DND-41 (cell line): ENCODE measurements around the gene TRIM21.
A peak's percentile ranks its signal among the peaks of the same experiment; 100 is the strongest.

Experiments used
- ATAC-seq: fragments of 200-7000 bp; cut with Tn5 transposase; 3 replicates; pipeline ENCODE4 v1.9.1; 2021; ENCODE audit warnings: low read depth; ENCODE audit not compliant: insufficient read depth
- DNase-seq: peaks from one replicate; pipeline ENCODE4 v3.0.0-alpha.2; 2020
- H2AFZ ChIP-seq: 2 replicates; pipeline ENCODE4 v1.6.0; 2012; ENCODE audit warnings: low read depth, low read length
- H3K27ac ChIP-seq: 2 replicates; pipeline ENCODE4 v1.5.1; 2012; ENCODE audit warnings: low read length, inconsistent platforms
- H3K27me3 ChIP-seq: fragments of 200-600 bp; sonication (generic); 2 replicates; pipeline ENCODE4 v1.6.0; 2012; ENCODE audit warnings: low read length, mild to moderate bottlenecking, inconsistent platforms; ENCODE audit not compliant: insufficient read depth, poor library complexity
- H3K36me3 ChIP-seq: 2 replicates; pipeline ENCODE4 v1.5.1; 2012; ENCODE audit warnings: low read length, inconsistent platforms; ENCODE audit not compliant: insufficient read depth
- H3K4me1 ChIP-seq: 2 replicates; pipeline ENCODE4 v1.5.1; 2012; ENCODE audit warnings: mild to moderate bottlenecking, low read length; ENCODE audit not compliant: insufficient read depth
- H3K4me2 ChIP-seq: 2 replicates; pipeline ENCODE4 v1.6.0; 2012; ENCODE audit warnings: mild to moderate bottlenecking, moderate library complexity, low read length, inconsistent platforms; ENCODE audit not compliant: insufficient read depth
- H3K4me3 ChIP-seq, 2 experiments: fragments of 200-600 bp in 1 of 2; shearing (Covaris generic) in 1 of 2; 2 replicates each; pipeline ENCODE4 v1.5.1; 2012 to 2016; ENCODE audit warnings: inconsistent platforms in 2 of 2, low read length in 2 of 2, mild to moderate bottlenecking in 2 of 2, low read depth in 1 of 2, moderate library complexity in 1 of 2
- H3K79me2 ChIP-seq: 2 replicates; pipeline ENCODE4 v1.6.0; 2012; ENCODE audit warnings: low read length, inconsistent platforms; ENCODE audit not compliant: insufficient read depth
- H3K9ac ChIP-seq: 2 replicates; pipeline ENCODE4 v1.6.0; 2012; ENCODE audit warnings: low read depth, mild to moderate bottlenecking, inconsistent platforms, low read length, moderate library complexity
- H3K9me3 ChIP-seq: 2 replicates; pipeline ENCODE4 v1.5.1; 2012; ENCODE audit warnings: low read length, moderate library complexity, mild to moderate bottlenecking, inconsistent platforms; ENCODE audit not compliant: insufficient read depth, severe bottlenecking
- H4K20me1 ChIP-seq: 2 replicates; pipeline ENCODE4 v1.6.0; 2012; ENCODE audit warnings: low read length; ENCODE audit not compliant: insufficient read depth
- CTCF ChIP-seq: IDR thresholded peaks from 2 replicates; pipeline ENCODE4 v1.5.1; 2012; ENCODE audit warnings: borderline replicate concordance, low read length, moderate library complexity, mild to moderate bottlenecking; ENCODE audit not compliant: poor library complexity, severe bottlenecking; ENCODE audit errors: extremely low read depth
- EZH2 ChIP-seq: IDR thresholded peaks from 3 replicates; pipeline ENCODE4 v1.6.1; 2012; ENCODE audit warnings: borderline replicate concordance, low read depth, mild to moderate bottlenecking, moderate library complexity, low read length, inconsistent platforms; ENCODE audit not compliant: severe bottlenecking

The TRIM21 gene

GRCh38 chr11:4393209-4393857 lies at the start of gene TRIM21:
TRIM21 (minus strand) TSS chr11:4393702; CDS start chr11:4390409, 3,293 bp downstream.
- ATAC-seq (peak; percentile 98), DNase-seq (peak; percentile 93)
- peak within 1 kb of the TSS; percentile 77 to 92 for H3K4me3 ChIP-seq
- H2AFZ ChIP-seq: peak within 1 kb of the TSS; percentile 98
- peaks cover 10% of the 10 kb centered on the region for H3K79me2 ChIP-seq
- peak within 1 kb of the TSS; percentile 93 for H3K27ac ChIP-seq
- peaks cover 20% of the 10 kb centered on the region for H3K36me3 ChIP-seq
- no peak for TF ChIP-seq EZH2
- TF ChIP-seq CTCF: peak; percentile 9
- no peaks in the 10 kb centered on the region for H4K20me1 ChIP-seq
- peak within 1 kb of the TSS; percentile 77 for H3K4me2 ChIP-seq
- no peaks in the 10 kb centered on the region for H3K9me3 ChIP-seq
- peaks cover 17% of the 10 kb centered on the region for H3K4me1 ChIP-seq
- no peaks in the 10 kb centered on the region for H3K27me3 ChIP-seq
- H3K9ac ChIP-seq: peak within 1 kb of the TSS; percentile 78

- no peak overlapping the region for H3K4me3 ChIP-seq
- H3K27me3 ChIP-seq: peaks cover 11% of the 10 kb centered on the region
- H3K9me3 ChIP-seq: no peaks in the 10 kb centered on the region
- no peak overlapping the region for H2AFZ ChIP-seq
- H3K79me2 ChIP-seq: no peaks in the 10 kb centered on the region
- H3K4me1 ChIP-seq: no peaks in the 10 kb centered on the region
- ATAC-seq (no peak), DNase-seq (no peak)
- TF ChIP-seq CTCF (no peak), EZH2 (no peak)
- H3K36me3 ChIP-seq: no peaks in the 10 kb centered on the region
- no peak overlapping the region for H3K4me2 ChIP-seq
- no peak overlapping the region for H3K27ac ChIP-seq
- H4K20me1 ChIP-seq: no peaks in the 10 kb centered on the region
- H3K9ac ChIP-seq: no peak overlapping the region
Measured at GRCh38 chr11:4441515-4441914, 48.0 kb upstream of the TRIM21 start.

- Histone ChIP-seq H2AFZ (no peak overlapping the region), H3K27me3 (no peaks in the 10 kb centered on the region), H3K9me3 (no peaks in the 10 kb centered on the region), H4K20me1 (no peaks in the 10 kb centered on the region), H3K79me2 (no peaks in the 10 kb centered on the region), H3K36me3 (no peaks in the 10 kb centered on the region), H3K4me1 (no peaks in the 10 kb centered on the region), H3K27ac (no peak overlapping the region), H3K4me2 (no peak overlapping the region), H3K9ac (no peak overlapping the region), H3K4me3 (no peak overlapping the region)
- no peak for TF ChIP-seq CTCF
- no peak for TF ChIP-seq EZH2
- no peak for ATAC-seq
- DNase-seq: no peak
Measured at GRCh38 chr11:4436411-4436810, 42.9 kb upstream of the TRIM21 start.
